HepG2 (cell line): ENCODE measurements around the gene SERINC1. TPM values are rescaled to one million over a fixed set of nuclear protein-coding genes. Genes with fewer than 3 reads are reported as not detected.
A peak's percentile ranks its signal among the peaks of the same experiment; 100 is the strongest.

Experiments used
- CCAR2 ChIP-seq: fragments of 200-400 bp; formaldehyde crosslinking; optimal IDR thresholded peaks from 2 replicates; pipeline ENCODE3; 2018; ENCODE audit warnings: low read depth, mild to moderate bottlenecking, low read length, moderate library complexity
- ELF3 ChIP-seq: IDR thresholded peaks from 2 replicates; pipeline ENCODE4 v1.6.1; 2016; ENCODE audit warnings: missing genetic modification reagents, missing compliant biosample characterization
- GATAD1 ChIP-seq: IDR thresholded peaks from 2 replicates; pipeline ENCODE4 v1.6.1; 2016; ENCODE audit warnings: missing genetic modification reagents, missing compliant biosample characterization
- HHEX ChIP-seq: IDR thresholded peaks from 2 replicates; pipeline ENCODE4 v1.6.1; 2016; ENCODE audit warnings: control low read depth
- KLF16 ChIP-seq, 2 experiments: sonication (generic) in 1 of 2; formaldehyde crosslinking in 1 of 2; IDR thresholded peaks; 2 replicates each; pipeline versions ENCODE4 v1.6.1 to v1.8.0; 2016 to 2023; ENCODE audit warnings: missing genetic modification reagents in 2 of 2, missing compliant biosample characterization in 1 of 2
- NPAS2 ChIP-seq: sonication (generic); formaldehyde crosslinking; IDR thresholded peaks from 2 replicates; pipeline ENCODE4 v1.8.0; 2022; ENCODE audit warnings: mild to moderate bottlenecking, missing genetic modification reagents, borderline replicate concordance
- RBFOX2 ChIP-seq: fragments of 200-400 bp; formaldehyde crosslinking; IDR thresholded peaks from 2 replicates; pipeline ENCODE4 v1.6.1; 2017; ENCODE audit warnings: low read depth, mild to moderate bottlenecking, low read length
- SIX1 ChIP-seq: sonication (generic); formaldehyde crosslinking; IDR thresholded peaks from 2 replicates; pipeline ENCODE4 v1.4.0; 2020; ENCODE audit warnings: missing genetic modification reagents, borderline replicate concordance
- SNAI1 ChIP-seq: sonication (generic); formaldehyde crosslinking; IDR thresholded peaks from 2 replicates; pipeline ENCODE4 v1.5.0; 2020; ENCODE audit warnings: mild to moderate bottlenecking, missing genetic modification reagents, borderline replicate concordance
- THAP11 ChIP-seq: IDR thresholded peaks from 2 replicates; pipeline ENCODE4 v1.6.1; 2016; ENCODE audit warnings: missing biosample characterization, missing genetic modification reagents
- TOE1 ChIP-seq: sonication (generic); formaldehyde crosslinking; IDR thresholded peaks from 2 replicates; pipeline ENCODE4 v1.4.0; 2020; ENCODE audit warnings: mild to moderate bottlenecking, missing genetic modification reagents
- ZNF318 ChIP-seq: sonication (generic); formaldehyde crosslinking; IDR thresholded peaks from 2 replicates; pipeline ENCODE4 v1.4.0; 2020; ENCODE audit warnings: mild to moderate bottlenecking, missing genetic modification reagents
- ZNF563 ChIP-seq: sonication (generic); formaldehyde crosslinking; IDR thresholded peaks from 2 replicates; pipeline ENCODE4 v1.8.0; 2022; ENCODE audit warnings: mild to moderate bottlenecking, moderate library complexity, missing genetic modification reagents
- ZNF619 ChIP-seq: sonication (generic); formaldehyde crosslinking; IDR thresholded peaks from 2 replicates; pipeline ENCODE4 v1.4.0; 2020; ENCODE audit warnings: mild to moderate bottlenecking, missing genetic modification reagents
- ZNF740 ChIP-seq: sonication (generic); formaldehyde crosslinking; IDR thresholded peaks from 2 replicates; pipeline ENCODE4 v1.4.0; 2020; ENCODE audit warnings: missing genetic modification reagents
- ZNF746 ChIP-seq: sonication (generic); formaldehyde crosslinking; IDR thresholded peaks from 2 replicates; pipeline ENCODE4 v1.8.0; 2022; ENCODE audit warnings: mild to moderate bottlenecking, missing genetic modification reagents
- ZSCAN20 ChIP-seq: sonication (generic); formaldehyde crosslinking; IDR thresholded peaks from 2 replicates; pipeline ENCODE4 v1.4.0; 2020; ENCODE audit warnings: missing genetic modification reagents, mild to moderate bottlenecking, borderline replicate concordance
- ZSCAN29 ChIP-seq: sonication (generic); formaldehyde crosslinking; conservative IDR thresholded peaks from 2 replicates; pipeline ENCODE4 v1.4.0; 2020; ENCODE audit warnings: mild to moderate bottlenecking, missing genetic modification reagents
- polyA plus RNA-seq, 8 experiments: library from polyadenylated mRNA; depleted of rRNA in 3 of 8; stranded (reverse) in 7 of 8; unstranded in 1 of 8; fragments of >200 nt; fragmentation: Illumina TruSeq in 4 of 8; extraction: Trizol in 4 of 8; gene quantifications; 2 replicates each; pipeline versions ENCODE4 v1.2.1 to v1.2.3, GENCODE V29; 2011 to 2016; ENCODE audit warnings: low read depth in 4 of 8, missing spikeins in 1 of 8, mixed read lengths in 1 of 8; ENCODE audit not compliant: insufficient read depth in 1 of 8
- total RNA-seq, 5 experiments: library from RNA; depleted of rRNA; stranded (reverse); fragments of >200 nt; fragmentation: Illumina TruSeq; extraction: Trizol; gene quantifications; 2 replicates each; pipeline ENCODE4 v1.2.3, GENCODE V29; 2016; ENCODE audit warnings: low read depth in 1 of 5
- TF ChIP-seq, protein P1 (sequence below), 2 experiments: sonication (generic) in 1 of 2; formaldehyde crosslinking in 1 of 2; IDR thresholded peaks; 2 replicates each; pipeline versions ENCODE4 v1.5.1 to v1.6.1; 2011 to 2020; ENCODE audit warnings: borderline replicate concordance in 1 of 2, low read depth in 1 of 2, low read length in 1 of 2, mild to moderate bottlenecking in 1 of 2, missing genetic modification reagents in 1 of 2, moderate library complexity in 1 of 2

SERINC1 gene
- total and polyA plus RNA-seq, 2 of the 13 experiments (the other 11 are each of a cell fraction or from before 2014, with no cell fraction given) = 93.5 to 112 TPM

DNA sequence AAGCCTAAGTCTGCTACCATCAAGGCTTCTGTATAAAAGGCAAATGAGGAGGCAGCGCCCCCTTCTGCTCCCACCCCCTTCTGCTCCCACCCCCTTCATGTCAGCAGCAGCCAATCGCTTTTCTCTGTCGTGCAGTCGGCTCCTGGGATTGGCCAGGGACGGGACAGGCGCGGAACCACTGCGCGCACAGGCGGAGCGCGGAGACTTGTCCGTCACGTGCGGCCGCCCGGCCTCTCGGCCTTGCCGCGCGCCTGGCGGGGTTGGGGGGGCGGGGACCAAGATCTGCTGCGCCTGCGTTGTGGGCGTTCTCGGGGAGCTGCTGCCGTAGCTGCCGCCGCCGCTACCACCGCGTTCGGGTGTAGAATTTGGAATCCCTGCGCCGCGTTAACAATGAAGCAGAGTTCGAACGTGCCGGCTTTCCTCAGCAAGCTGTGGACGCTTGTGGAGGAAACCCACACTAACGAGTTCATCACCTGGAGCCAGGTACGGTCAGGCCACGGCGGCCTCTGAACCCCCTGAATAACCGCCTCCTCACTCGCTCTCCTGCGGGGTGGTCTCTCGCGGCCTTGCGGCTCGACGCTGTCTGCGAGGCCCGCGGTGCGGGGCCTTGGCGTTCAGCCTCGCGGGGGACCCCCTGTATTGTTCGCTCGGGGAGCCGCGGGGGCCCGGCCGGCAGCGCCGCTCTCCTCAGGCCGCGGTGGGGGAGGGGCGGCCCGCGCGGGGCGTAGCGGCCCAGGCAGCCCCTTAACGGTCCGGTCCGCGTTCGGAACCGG is 72.1 kb downstream of the SERINC1 start, which contains the start of gene HSF2 (continued):
- TF ChIP-seq ZNF318 (CRISPR knock-in tag) = peak; percentile 77; the same call in 1 of the 2 replicates
- peak; percentile 65 for TF ChIP-seq THAP11 (CRISPR knock-in tag)
- TF ChIP-seq ZNF563 (CRISPR knock-in tag) = peak; percentile 85; the same call in 1 of the 2 replicates
- no peak for TF ChIP-seq ZNF746 (CRISPR knock-in tag)
- 0 out of 2 replicates have a peak, but pooled peaks have one; percentile 35 for TF ChIP-seq ZSCAN29 (CRISPR knock-in tag)
- TF ChIP-seq ZNF740 (CRISPR knock-in tag) = peak; percentile 87
- TF ChIP-seq RBFOX2 = peak; percentile 73
- no peak for TF ChIP-seq NPAS2 (CRISPR knock-in tag)
- TF ChIP-seq TOE1 = no peak
- TF ChIP-seq SIX1 (CRISPR knock-in tag) = no peak
- peak; percentile 73 for TF ChIP-seq ZNF619
- no peak for TF ChIP-seq CCAR2
- TF ChIP-seq KLF16 (CRISPR knock-in tag; IDR thresholded peaks at IDR 0.05) = peak in 1 of 2 experiments; percentile 85; a peak in 2 of 4 replicates
- TF ChIP-seq GATAD1 (CRISPR knock-in tag) = peak; percentile 73
- TF ChIP-seq, protein P1, sequence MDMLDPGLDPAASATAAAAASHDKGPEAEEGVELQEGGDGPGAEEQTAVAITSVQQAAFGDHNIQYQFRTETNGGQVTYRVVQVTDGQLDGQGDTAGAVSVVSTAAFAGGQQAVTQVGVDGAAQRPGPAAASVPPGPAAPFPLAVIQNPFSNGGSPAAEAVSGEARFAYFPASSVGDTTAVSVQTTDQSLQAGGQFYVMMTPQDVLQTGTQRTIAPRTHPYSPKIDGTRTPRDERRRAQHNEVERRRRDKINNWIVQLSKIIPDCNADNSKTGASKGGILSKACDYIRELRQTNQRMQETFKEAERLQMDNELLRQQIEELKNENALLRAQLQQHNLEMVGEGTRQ (IDR thresholded peaks at IDR 0.05; ENCODE audit: low read depth, low read length) = peak; percentile 87
- TF ChIP-seq, protein P1 (CRISPR knock-in tag; IDR thresholded peaks at IDR 0.05; ENCODE audit: borderline replicate concordance) = peak; percentile 91; the same call in 1 of the 2 replicates
- peak; percentile 85; the same call in 1 of the 2 replicates for TF ChIP-seq ZSCAN20 (CRISPR knock-in tag)
- no peak for TF ChIP-seq SNAI1 (CRISPR knock-in tag)
- TF ChIP-seq ELF3 (CRISPR knock-in tag) = no peak; the same call in 1 of the 2 replicates
- no peak for TF ChIP-seq HHEX (CRISPR knock-in tag)
